GM19043 (cell line): ENCODE results near the gene YBX3.
"Not testable (repeated sequence)": the region's sequence is repeated elsewhere in the genome, so short reads cannot be mapped to it uniquely, and the experiment has no call there.

Source experiments
- ATAC-seq: cut with Tn5 transposase; IDR thresholded peaks from one replicate; pipeline ENCODE4 v1.9.1; 2021; ENCODE audit warnings: low read depth; ENCODE audit not compliant: unreplicated experiment

YBX3 gene

GRCh38 chr12:10722905-10723746 is at the start of gene YBX3:
TSS of gene YBX3 (minus strand) at chr12:10723323. CDS start at chr12:10723111, 212 bp downstream.
- ATAC-seq: peak; percentile 46

GRCh38 chr12:10771132-10771733 is 48.1 kb upstream of the YBX3 start:
- no peak for ATAC-seq

GRCh38 chr12:10759657-10760056 is 36.5 kb upstream of the YBX3 start:
- no peak for ATAC-seq

GRCh38 chr12:10756194-10756593 is 33.1 kb upstream of the YBX3 start:
- no peak for ATAC-seq

- no peak for ATAC-seq
Observed at GRCh38 chr12:10753059-10753458, 29.9 kb upstream of the YBX3 start.

GRCh38 chr12:10750385-10750727 is 27.2 kb upstream of the YBX3 start:
- no peak for ATAC-seq

- ATAC-seq: peak; percentile 97
Observed at GRCh38 chr12:10749700-10750384, 26.7 kb upstream of the YBX3 start.

- ATAC-seq: no peak
Observed at GRCh38 chr12:10747730-10748129, 24.6 kb upstream of the YBX3 start.

- not testable (repeated sequence) for ATAC-seq
Observed at GRCh38 chr12:10743420-10743819, 20.3 kb upstream of the YBX3 start.

GRCh38 chr12:10741845-10742244 is 18.7 kb upstream of the YBX3 start:
- ATAC-seq: no peak

- no peak for ATAC-seq
Observed at GRCh38 chr12:10740182-10740581, 17.1 kb upstream of the YBX3 start.

GRCh38 chr12:10739157-10740118 is 16.3 kb upstream of the YBX3 start:
- no peak for ATAC-seq

- ATAC-seq: no peak
Observed at GRCh38 chr12:10737249-10737648, 14.1 kb upstream of the YBX3 start.

- no peak for ATAC-seq
Observed at GRCh38 chr12:10736463-10736862, 13.3 kb upstream of the YBX3 start.

GRCh38 chr12:10735428-10735827 is 12.3 kb upstream of the YBX3 start:
- no peak for ATAC-seq

GRCh38 chr12:10732549-10732948 is 9.4 kb upstream of the YBX3 start:
- ATAC-seq: no peak

- ATAC-seq: no peak
Observed at GRCh38 chr12:10732066-10732465, 8.9 kb upstream of the YBX3 start.

GRCh38 chr12:10730559-10730958 is 7.4 kb upstream of the YBX3 start:
- ATAC-seq: no peak

GRCh38 chr12:10728091-10728490 is 5.0 kb upstream of the YBX3 start:
- ATAC-seq: no peak

- ATAC-seq: no peak
Observed at GRCh38 chr12:10726945-10727344, 3.8 kb upstream of the YBX3 start.
